Loucy (cell line): Measurements from ENCODE around the gene SLC15A3.

Source experiments
- H2AFZ ChIP-seq: fragments of 200-600 bp; sonication (generic); 2 replicates; pipeline ENCODE4 v1.6.0; 2016; ENCODE audit warnings: antibody characterized with exemption, mild to moderate bottlenecking, low read length, moderate library complexity
- H3F3A ChIP-seq: fragments of 200-600 bp; 2 replicates; pipeline ENCODE4 v1.6.0; 2016; ENCODE audit warnings: antibody characterized with exemption, low read depth, mild to moderate bottlenecking
- H3K27me3 ChIP-seq: fragments of 200-600 bp; sonication (generic); 2 replicates; pipeline ENCODE4 v1.6.1; 2014; ENCODE audit warnings: low read length, mild to moderate bottlenecking; ENCODE audit not compliant: insufficient read depth, poor library complexity, severe bottlenecking
- H3K36me3 ChIP-seq: fragments of 200-600 bp; sonication (generic); 2 replicates; pipeline ENCODE4 v1.6.1; 2016; ENCODE audit warnings: low read length; ENCODE audit not compliant: insufficient read depth
- H3K4me1 ChIP-seq: fragments of 200-600 bp; sonication (generic); 2 replicates; pipeline ENCODE4 v1.5.1; 2014; ENCODE audit warnings: low read length, mild to moderate bottlenecking; ENCODE audit not compliant: insufficient read depth, poor library complexity, severe bottlenecking
- H3K4me2 ChIP-seq: fragments of 200-600 bp; sonication (generic); 2 replicates; pipeline ENCODE4 v1.6.0; 2014; ENCODE audit warnings: antibody characterized with exemption, low read length, low read depth, mild to moderate bottlenecking; ENCODE audit not compliant: poor library complexity, severe bottlenecking
- H3K4me3 ChIP-seq: fragments of 200-600 bp; sonication (generic); 2 replicates; pipeline ENCODE4 v1.5.1; 2014; ENCODE audit warnings: low read length, mild to moderate bottlenecking, mixed read lengths; ENCODE audit not compliant: poor library complexity, severe bottlenecking
- H3K79me2 ChIP-seq: fragments of 200-600 bp; sonication (generic); 2 replicates; pipeline ENCODE4 v1.6.1; 2014; ENCODE audit warnings: low read length; ENCODE audit not compliant: insufficient read depth
- H3K9ac ChIP-seq: fragments of 200-600 bp; sonication (generic); 2 replicates; pipeline ENCODE4 v1.6.0; 2014; ENCODE audit warnings: mild to moderate bottlenecking, low read depth, low read length, moderate library complexity; ENCODE audit not compliant: poor library complexity, severe bottlenecking
- H3K9me2 ChIP-seq: fragments of 200-600 bp; sonication (generic); replicated peaks from 2 replicates; pipeline ENCODE4 v1.6.1; 2016; ENCODE audit warnings: low read depth, low read length, mixed read lengths
- H3K9me3 ChIP-seq: fragments of 200-600 bp; sonication (generic); 2 replicates; pipeline ENCODE4 v1.6.1; 2014; ENCODE audit warnings: mild to moderate bottlenecking, antibody characterized with exemption, low read length, low read depth; ENCODE audit not compliant: insufficient read depth
- H4K20me1 ChIP-seq: fragments of 200-600 bp; sonication (generic); 2 replicates; pipeline ENCODE4 v1.6.0; 2014; ENCODE audit warnings: antibody characterized with exemption, low read length, mild to moderate bottlenecking; ENCODE audit not compliant: insufficient read depth, poor library complexity, severe bottlenecking
- EZH2phosphoT487 ChIP-seq: fragments of 200-600 bp; IDR thresholded peaks from 2 replicates; pipeline ENCODE4 v1.6.1; 2018; ENCODE audit warnings: antibody characterized with exemption, mild to moderate bottlenecking, moderate library complexity, borderline replicate concordance
- TF ChIP-seq, protein P1 (sequence below): fragments of 200-600 bp; sonication (generic); conservative IDR thresholded peaks from 2 replicates; pipeline ENCODE4 v1.5.1; 2014; ENCODE audit warnings: mild to moderate bottlenecking, antibody characterized with exemption, low read length

SLC15A3 gene

DNA sequence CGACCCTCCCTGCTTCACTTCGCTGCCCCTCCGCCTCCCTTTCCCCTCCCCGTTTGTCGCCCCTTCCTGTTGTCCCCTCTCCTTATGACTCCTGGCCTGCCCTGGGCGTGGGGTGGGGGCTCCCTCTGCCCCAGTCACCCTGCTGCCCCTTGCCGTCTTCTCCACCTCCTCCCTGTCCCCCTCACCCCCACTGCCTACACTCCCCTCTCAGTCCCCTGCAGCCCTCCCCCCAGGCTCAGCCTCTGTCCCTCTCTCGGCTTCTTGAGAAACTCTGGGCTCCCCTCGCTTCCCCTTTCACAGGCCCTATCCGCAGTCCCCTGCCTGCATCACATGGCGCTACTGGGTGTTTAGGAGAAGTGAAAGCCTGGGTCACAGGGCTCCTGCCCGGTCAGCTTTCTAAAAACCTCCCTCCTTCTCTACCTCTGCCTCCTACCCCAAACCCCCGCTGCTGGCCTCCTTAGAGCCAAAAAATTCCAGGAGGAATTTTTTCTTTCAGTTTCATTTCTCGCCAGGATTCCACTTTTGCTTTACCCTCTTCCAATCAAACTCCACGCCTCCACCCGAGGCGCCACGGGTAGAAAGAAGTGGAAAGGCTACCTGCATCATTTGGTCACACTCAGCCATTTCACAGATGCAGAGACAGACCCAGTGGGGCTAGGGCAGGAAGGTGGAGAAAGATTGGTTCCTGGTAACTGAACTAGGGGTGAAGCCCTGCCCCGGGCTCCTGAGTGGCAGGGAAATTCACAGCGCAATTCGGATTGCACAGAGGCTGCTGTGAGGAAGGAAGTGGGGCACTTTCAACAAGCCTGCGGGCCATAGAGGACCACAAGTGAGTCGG, at the start of gene SLC15A3:
Gene SLC15A3 (minus strand): TSS at position 273 of the 838 bp plus-strand sequence. CDS start 625 bp downstream, outside the sequence.
- Histone ChIP-seq H3K9me2 (no peaks in the 10 kb centered on the region), H3K27me3 (no peaks in the 10 kb centered on the region), H3K4me3 (peak within 1 kb of the TSS; percentile 69), H4K20me1 (no peaks in the 10 kb centered on the region), H3F3A (no peaks in the 10 kb centered on the region), H2AFZ (peak within 1 kb of the TSS; percentile 90), H3K4me2 (peak within 1 kb of the TSS; percentile 87), H3K9me3 (no peaks in the 10 kb centered on the region), H3K4me1 (peaks cover 5% of the 10 kb centered on the region), H3K79me2 (no peaks in the 10 kb centered on the region), H3K9ac (peak within 1 kb of the TSS; percentile 55), H3K36me3 (no peaks in the 10 kb centered on the region)
- no peak for TF ChIP-seq EZH2phosphoT487
- TF ChIP-seq, protein P1, sequence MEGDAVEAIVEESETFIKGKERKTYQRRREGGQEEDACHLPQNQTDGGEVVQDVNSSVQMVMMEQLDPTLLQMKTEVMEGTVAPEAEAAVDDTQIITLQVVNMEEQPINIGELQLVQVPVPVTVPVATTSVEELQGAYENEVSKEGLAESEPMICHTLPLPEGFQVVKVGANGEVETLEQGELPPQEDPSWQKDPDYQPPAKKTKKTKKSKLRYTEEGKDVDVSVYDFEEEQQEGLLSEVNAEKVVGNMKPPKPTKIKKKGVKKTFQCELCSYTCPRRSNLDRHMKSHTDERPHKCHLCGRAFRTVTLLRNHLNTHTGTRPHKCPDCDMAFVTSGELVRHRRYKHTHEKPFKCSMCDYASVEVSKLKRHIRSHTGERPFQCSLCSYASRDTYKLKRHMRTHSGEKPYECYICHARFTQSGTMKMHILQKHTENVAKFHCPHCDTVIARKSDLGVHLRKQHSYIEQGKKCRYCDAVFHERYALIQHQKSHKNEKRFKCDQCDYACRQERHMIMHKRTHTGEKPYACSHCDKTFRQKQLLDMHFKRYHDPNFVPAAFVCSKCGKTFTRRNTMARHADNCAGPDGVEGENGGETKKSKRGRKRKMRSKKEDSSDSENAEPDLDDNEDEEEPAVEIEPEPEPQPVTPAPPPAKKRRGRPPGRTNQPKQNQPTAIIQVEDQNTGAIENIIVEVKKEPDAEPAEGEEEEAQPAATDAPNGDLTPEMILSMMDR = no peak

DNA sequence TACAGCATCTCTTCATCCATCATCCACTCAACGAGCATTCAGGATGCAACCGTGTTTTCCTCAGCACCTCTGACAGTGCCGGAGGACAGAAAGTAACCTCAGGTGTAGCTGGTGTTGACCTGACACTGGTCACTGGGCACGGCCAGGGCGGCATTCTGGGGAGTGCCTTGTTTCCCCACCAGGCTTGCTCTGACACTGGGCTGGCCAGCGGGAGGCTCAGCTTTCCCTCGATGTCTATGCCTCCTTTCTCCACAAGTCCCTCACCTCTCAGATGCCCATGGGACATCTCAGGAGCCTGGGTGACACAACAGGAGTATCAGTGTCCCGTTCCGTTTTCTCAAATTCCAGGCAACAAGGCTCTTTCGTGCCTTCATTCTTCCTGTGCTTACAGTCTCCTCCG, 48.5 kb upstream of the SLC15A3 start:
- Histone ChIP-seq H3K9me3 (no peaks in the 10 kb centered on the region), H3K4me3 (no peak overlapping the region), H2AFZ (no peak overlapping the region), H3F3A (no peaks in the 10 kb centered on the region), H3K9me2 (no peaks in the 10 kb centered on the region), H3K36me3 (no peaks in the 10 kb centered on the region), H3K79me2 (no peaks in the 10 kb centered on the region), H3K27me3 (no peaks in the 10 kb centered on the region), H3K4me1 (peaks cover 19% of the 10 kb centered on the region), H3K4me2 (no peak overlapping the region), H3K9ac (no peak overlapping the region), H4K20me1 (no peaks in the 10 kb centered on the region)
- no peak for TF ChIP-seq EZH2phosphoT487
- TF ChIP-seq, protein P1 = no peak

DNA sequence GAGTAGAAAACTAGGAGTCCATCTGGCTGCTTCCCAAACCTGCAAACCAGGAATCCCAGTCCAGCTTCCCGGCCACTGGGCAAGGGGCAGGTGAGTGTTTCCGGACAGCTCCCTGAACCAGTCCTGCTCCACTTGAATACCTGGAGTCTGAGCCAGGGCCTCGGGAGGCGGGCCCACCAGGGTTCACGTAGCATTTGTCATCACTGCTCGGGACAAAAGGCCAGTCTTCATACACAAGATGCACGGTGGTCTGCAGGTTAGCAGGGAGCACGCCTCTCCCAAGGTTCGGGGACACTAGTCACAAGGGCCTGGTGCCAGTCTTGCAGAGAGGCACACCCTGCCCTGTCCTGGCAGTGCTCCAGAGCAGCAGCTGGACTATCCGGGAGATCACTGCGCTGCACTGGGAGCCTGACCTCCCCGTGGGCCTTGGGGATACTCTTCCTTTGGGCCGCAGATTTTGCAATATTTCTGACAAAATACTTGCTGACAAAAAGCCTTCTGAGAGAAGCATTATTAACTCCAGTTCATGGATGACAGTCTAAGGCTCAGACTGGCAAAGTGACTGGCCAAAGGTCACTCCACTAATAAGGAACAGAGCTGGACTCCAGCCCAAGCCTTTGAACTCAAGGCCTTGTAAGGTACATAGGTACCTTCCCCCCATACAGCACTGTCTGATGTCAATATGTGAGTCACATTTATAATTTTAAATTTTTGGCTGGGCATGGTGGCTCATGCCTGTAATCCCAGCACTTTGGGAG, 44.6 kb upstream of the SLC15A3 start:
- H2AFZ ChIP-seq = no peak overlapping the region
- H3K27me3 ChIP-seq = no peaks in the 10 kb centered on the region
- no peaks in the 10 kb centered on the region for H3K36me3 ChIP-seq
- H3K79me2 ChIP-seq = no peaks in the 10 kb centered on the region
- no peaks in the 10 kb centered on the region for H3K9me3 ChIP-seq
- H3K4me1 ChIP-seq = no peaks in the 10 kb centered on the region
- no peak overlapping the region for H3K9ac ChIP-seq
- no peaks in the 10 kb centered on the region for H4K20me1 ChIP-seq
- no peak overlapping the region for H3K4me2 ChIP-seq
- H3K4me3 ChIP-seq = no peak overlapping the region
- H3K9me2 ChIP-seq = no peaks in the 10 kb centered on the region
- TF ChIP-seq, protein P1 = no peak
- no peak for TF ChIP-seq EZH2phosphoT487
- H3F3A ChIP-seq = no peaks in the 10 kb centered on the region
